HCT116 (cell line): ENCODE results near the gene SAMD14.

Source experiments
- ATF3 ChIP-seq: IDR thresholded peaks from 2 replicates; pipeline ENCODE4 v1.6.1; 2012
- CEBPB ChIP-seq: IDR thresholded peaks from 2 replicates; pipeline ENCODE4 v1.6.1; 2012; ENCODE audit warnings: low read depth
- CTCF ChIP-seq, 3 experiments: fragments of 200-600 bp in 1 of 3; sonication (generic) in 1 of 3; IDR thresholded peaks in 2 of 3; conservative IDR thresholded peaks in 1 of 3; 2 replicates each; pipeline ENCODE4 v1.5.1; 2012 to 2017; ENCODE audit warnings: low read depth in 2 of 3, low read length in 2 of 3, antibody characterized with exemption in 1 of 3, borderline replicate concordance in 1 of 3, control low read depth in 1 of 3, mild to moderate bottlenecking in 1 of 3, mixed read lengths in 1 of 3, mixed run types in 1 of 3, moderate library complexity in 1 of 3; ENCODE audit not compliant: insufficient read depth in 1 of 3
- EGR1 ChIP-seq: IDR thresholded peaks from 2 replicates; pipeline ENCODE4 v1.6.1; 2012; ENCODE audit warnings: low read depth
- EZH2 ChIP-seq: fragments of 200-600 bp; sonication (generic); IDR thresholded peaks from 2 replicates; pipeline ENCODE4 v1.6.1; 2017; ENCODE audit warnings: antibody characterized with exemption, mixed run types
- EZH2phosphoT487 ChIP-seq: fragments of 200-600 bp; IDR thresholded peaks from 2 replicates; pipeline ENCODE4 v1.6.1; 2018; ENCODE audit warnings: antibody characterized with exemption, borderline replicate concordance
- FOSL1 ChIP-seq: IDR thresholded peaks from 2 replicates; pipeline ENCODE4 v1.6.1; 2012; ENCODE audit warnings: low read depth
- POLR2A ChIP-seq: IDR thresholded peaks from 2 replicates; pipeline ENCODE4 v1.7.0; 2011; ENCODE audit warnings: borderline replicate concordance; ENCODE audit not compliant: insufficient read depth, insufficient read length; ENCODE audit errors: extremely low read depth
- POLR2AphosphoS5 ChIP-seq: IDR thresholded peaks from 2 replicates; pipeline ENCODE4 v1.6.1; 2011; ENCODE audit warnings: mild to moderate bottlenecking, low read depth, low read length, moderate library complexity
- RAD21 ChIP-seq: IDR thresholded peaks from 2 replicates; pipeline ENCODE4 v1.6.1; 2012; ENCODE audit warnings: low read depth, mild to moderate bottlenecking
- SIN3A ChIP-seq: IDR thresholded peaks from 2 replicates; pipeline ENCODE4 v1.6.1; 2012; ENCODE audit warnings: low read depth
- TCF7L2 ChIP-seq: IDR thresholded peaks from 2 replicates; pipeline ENCODE4 v1.7.0; 2011; ENCODE audit warnings: borderline replicate concordance, inconsistent platforms; ENCODE audit not compliant: insufficient read depth, insufficient read length; ENCODE audit errors: extremely low read depth
- ZFX ChIP-seq: fragments of 450-650 bp; IDR thresholded peaks from 2 replicates; pipeline ENCODE4 v1.6.1; 2017
- ZNF274 ChIP-seq: fragments of 200-500 bp; sonication (Bioruptor generic); IDR thresholded peaks from 2 replicates; pipeline ENCODE4 v1.6.1; 2014; ENCODE audit warnings: mild to moderate bottlenecking, low read depth, low read length, inconsistent platforms

- TF ChIP-seq CTCF (IDR thresholded peaks at IDR 0.05 in 2 of 3, conservative IDR thresholded peaks at IDR 0.05 in 1 of 3; ENCODE audit: borderline replicate concordance in 1 of 3, insufficient read depth in 1 of 3, low read depth in 2 of 3, low read length in 2 of 3) = no peak
- TF ChIP-seq ZNF274 = no peak
- no peak for TF ChIP-seq EZH2phosphoT487
- no peak for TF ChIP-seq POLR2A
- TF ChIP-seq EZH2 = no peak
- no peak for TF ChIP-seq EGR1
- no peak for TF ChIP-seq ATF3
- no peak for TF ChIP-seq RAD21
- no peak for TF ChIP-seq SIN3A
- 0 out of 2 replicates have a peak, but pooled peaks have one; percentile 3 for TF ChIP-seq ZFX
- TF ChIP-seq CEBPB = no peak
- TF ChIP-seq TCF7L2 = no peak
- TF ChIP-seq POLR2AphosphoS5 = no peak; the same call in 1 of the 2 replicates
- no peak for TF ChIP-seq FOSL1
Measured at GRCh38 chr17:50072925-50073324, 57.0 kb downstream of the SAMD14 start.
